ENCODE data around the gene TUBD1. TPM values are rescaled to one million over a fixed set of nuclear protein-coding genes. Genes with fewer than 3 reads are reported as not detected.

TUBD1 gene
- total RNA-seq, 2 donors from 2014 or later: 6.9 to 7.5 TPM

GRCh38 chr17:59848778-59849177 is 44.0 kb downstream of the TUBD1 start:
- intact Hi-C loops (cut with DNase I): no loop called here

GRCh38 chr17:59848385-59848668 is 44.4 kb downstream of the TUBD1 start:
- peak in 2 of 4 donors; percentile 3 to 15 for DNase-seq
- no peak for ATAC-seq
- WGBS, 2 donors: 35 to 53% methylated on average over 6 of the region's 6 CpGs
- intact Hi-C loops (cut with DNase I): no loop called here
- H3K36me3 ChIP-seq (replicated peaks in 1 of 2; ENCODE audit: insufficient read depth in 1 of 2, low read depth in 2 of 2): no peaks in the 10 kb centered on the region
- H3K4me1 ChIP-seq: peaks cover 88% of the 10 kb centered on the region
- no peaks in the 10 kb centered on the region for H3K9me3 ChIP-seq
- no peak overlapping the region for H3K4me3 ChIP-seq
- no peaks in the 10 kb centered on the region for H3K27me3 ChIP-seq
- TF ChIP-seq CTCF (IDR thresholded peaks at IDR 0.05) (no peak), POLR2A (IDR thresholded peaks at IDR 0.05) (no peak)
- peak overlapping the region; percentile 72 to 100 (median 96) for H3K27ac ChIP-seq

More at GRCh38 chr17:59848778-59849177, 44.0 kb downstream of the TUBD1 start:
- no peak for TF ChIP-seq POLR2A (IDR thresholded peaks at IDR 0.05)
- TF ChIP-seq CTCF (IDR thresholded peaks at IDR 0.05): no peak
- ATAC-seq (no peak), DNase-seq (peak; percentile 63 to 83 (median 72))
- Histone ChIP-seq H3K4me1 (peaks cover 88% of the 10 kb centered on the region), H3K9me3 (no peaks in the 10 kb centered on the region), H3K27me3 (no peaks in the 10 kb centered on the region), H3K27ac (peak overlapping the region in 3 of 4 donors; percentile 95 to 100 (median 97)), H3K36me3 (replicated peaks in 1 of 2; ENCODE audit: insufficient read depth in 1 of 2, low read depth in 2 of 2) (no peaks in the 10 kb centered on the region), H3K4me3 (no peak overlapping the region)
- 65 to 71% methylated on average over 7 of the region's 7 CpGs for WGBS, 2 donors

- intact Hi-C loops (cut with DNase I): no loop called here
Observed at GRCh38 chr17:59846394-59847165, 46.2 kb downstream of the TUBD1 start.

GRCh38 chr17:59845595-59846393 is 46.9 kb downstream of the TUBD1 start:
- ATAC-seq (peak; percentile 30), DNase-seq (peak; percentile 62 to 80 (median 68))
- Histone ChIP-seq H3K9me3 (no peaks in the 10 kb centered on the region), H3K4me1 (peaks cover 87% of the 10 kb centered on the region), H3K4me3 (no peak overlapping the region), H3K27me3 (no peaks in the 10 kb centered on the region), H3K36me3 (replicated peaks in 1 of 2; ENCODE audit: insufficient read depth in 1 of 2, low read depth in 2 of 2) (no peaks in the 10 kb centered on the region), H3K27ac (peak overlapping the region; percentile 95 to 100 (median 96))
- WGBS, 2 donors: 7 to 8% methylated on average over 3 of the region's 3 CpGs
- TF ChIP-seq POLR2A (IDR thresholded peaks at IDR 0.05): peak in 2 of 3 donors; percentile 42 to 43
- peak in 2 of 7 experiments; percentile 6 to 13 for TF ChIP-seq CTCF (IDR thresholded peaks at IDR 0.05)
- intact Hi-C loops (cut with DNase I): no loop called here

More at GRCh38 chr17:59846394-59847165, 46.2 kb downstream of the TUBD1 start:
- ATAC-seq (peak; percentile 62), DNase-seq (peak in 3 of 4 donors; percentile 50 to 76 (median 64))
- H3K27me3 ChIP-seq: no peaks in the 10 kb centered on the region
- WGBS, 2 donors: 14 to 25% methylated on average over 7 of the region's 7 CpGs
- H3K27ac ChIP-seq: peak overlapping the region; percentile 95 to 100 (median 96)
- H3K36me3 ChIP-seq (replicated peaks in 1 of 2; ENCODE audit: insufficient read depth in 1 of 2, low read depth in 2 of 2): no peaks in the 10 kb centered on the region
- peak in 1 of 3 donors; percentile 45 for TF ChIP-seq POLR2A (IDR thresholded peaks at IDR 0.05)
- no peak for TF ChIP-seq CTCF (IDR thresholded peaks at IDR 0.05)
- H3K9me3 ChIP-seq: no peaks in the 10 kb centered on the region
- H3K4me1 ChIP-seq: peaks cover 88% of the 10 kb centered on the region
- no peak overlapping the region for H3K4me3 ChIP-seq

All from body of pancreas (tissue), 4 donors.